Neural cell (in vitro differentiated cells): ENCODE measurements around the gene CCNE1.

Experiments
- EP300 ChIP-seq: fragments of 450-650 bp; conservative IDR thresholded peaks from 2 replicates; pipeline ENCODE4 v1.6.1; 2014; ENCODE audit warnings: antibody characterized with exemption, mild to moderate bottlenecking, moderate library complexity; ENCODE audit not compliant: poor library complexity, severe bottlenecking
- EZH2 ChIP-seq: fragments of 200-600, 300-800 bp; shearing (Covaris generic), sonication (generic); IDR thresholded peaks from 2 replicates; pipeline ENCODE4 v1.6.1; 2014; ENCODE audit warnings: antibody characterized with exemption, low read length, borderline replicate concordance, mild to moderate bottlenecking; ENCODE audit not compliant: insufficient read depth, poor library complexity, severe bottlenecking
- POLR2AphosphoS5 ChIP-seq: IDR thresholded peaks from 2 replicates; pipeline ENCODE4 v1.6.1; 2012
- SMC3 ChIP-seq: fragments of 450-650 bp; conservative IDR thresholded peaks from 2 replicates; pipeline ENCODE4 v1.6.1; 2014; ENCODE audit warnings: antibody characterized with exemption, mild to moderate bottlenecking, moderate library complexity; ENCODE audit not compliant: poor library complexity
- TAF1 ChIP-seq: IDR thresholded peaks from 2 replicates; pipeline ENCODE4 v1.6.1; 2012; ENCODE audit warnings: low read depth
- TF ChIP-seq, protein P1 (sequence below): fragments of 450-650 bp; IDR thresholded peaks from 2 replicates; pipeline ENCODE4 v1.5.1; 2014; ENCODE audit warnings: antibody characterized with exemption, mild to moderate bottlenecking, moderate library complexity; ENCODE audit not compliant: poor library complexity, severe bottlenecking
- TF ChIP-seq, protein P2 (sequence below): IDR thresholded peaks from 2 replicates; pipeline ENCODE4 v1.6.1; 2012; ENCODE audit warnings: borderline replicate concordance

DNA sequence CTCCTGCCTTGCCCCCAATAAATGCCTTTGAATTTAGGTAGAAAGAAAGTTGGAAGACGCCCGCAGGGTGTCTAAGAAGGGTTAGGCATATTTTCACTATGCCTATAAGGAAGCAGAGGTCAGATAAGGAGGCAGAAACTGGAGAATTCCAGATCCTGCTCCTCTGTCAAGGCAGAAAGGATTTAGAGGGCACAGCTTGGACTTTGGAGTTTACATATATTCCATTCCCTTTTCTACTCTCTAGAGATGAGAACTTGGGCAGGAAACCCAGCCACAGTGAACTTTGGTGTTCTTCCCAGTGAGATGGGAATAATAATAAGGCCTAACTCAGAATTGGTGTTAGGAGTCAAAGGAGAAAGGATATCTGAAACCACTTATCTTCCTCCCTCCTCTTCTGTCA lies 37.4 kb downstream of the CCNE1 start:
- TF ChIP-seq, protein P1, sequence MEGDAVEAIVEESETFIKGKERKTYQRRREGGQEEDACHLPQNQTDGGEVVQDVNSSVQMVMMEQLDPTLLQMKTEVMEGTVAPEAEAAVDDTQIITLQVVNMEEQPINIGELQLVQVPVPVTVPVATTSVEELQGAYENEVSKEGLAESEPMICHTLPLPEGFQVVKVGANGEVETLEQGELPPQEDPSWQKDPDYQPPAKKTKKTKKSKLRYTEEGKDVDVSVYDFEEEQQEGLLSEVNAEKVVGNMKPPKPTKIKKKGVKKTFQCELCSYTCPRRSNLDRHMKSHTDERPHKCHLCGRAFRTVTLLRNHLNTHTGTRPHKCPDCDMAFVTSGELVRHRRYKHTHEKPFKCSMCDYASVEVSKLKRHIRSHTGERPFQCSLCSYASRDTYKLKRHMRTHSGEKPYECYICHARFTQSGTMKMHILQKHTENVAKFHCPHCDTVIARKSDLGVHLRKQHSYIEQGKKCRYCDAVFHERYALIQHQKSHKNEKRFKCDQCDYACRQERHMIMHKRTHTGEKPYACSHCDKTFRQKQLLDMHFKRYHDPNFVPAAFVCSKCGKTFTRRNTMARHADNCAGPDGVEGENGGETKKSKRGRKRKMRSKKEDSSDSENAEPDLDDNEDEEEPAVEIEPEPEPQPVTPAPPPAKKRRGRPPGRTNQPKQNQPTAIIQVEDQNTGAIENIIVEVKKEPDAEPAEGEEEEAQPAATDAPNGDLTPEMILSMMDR: no peak
- TF ChIP-seq TAF1 (no peak), EZH2 (no peak), POLR2AphosphoS5 (no peak), SMC3 (no peak), EP300 (no peak)
- TF ChIP-seq, protein P2, sequence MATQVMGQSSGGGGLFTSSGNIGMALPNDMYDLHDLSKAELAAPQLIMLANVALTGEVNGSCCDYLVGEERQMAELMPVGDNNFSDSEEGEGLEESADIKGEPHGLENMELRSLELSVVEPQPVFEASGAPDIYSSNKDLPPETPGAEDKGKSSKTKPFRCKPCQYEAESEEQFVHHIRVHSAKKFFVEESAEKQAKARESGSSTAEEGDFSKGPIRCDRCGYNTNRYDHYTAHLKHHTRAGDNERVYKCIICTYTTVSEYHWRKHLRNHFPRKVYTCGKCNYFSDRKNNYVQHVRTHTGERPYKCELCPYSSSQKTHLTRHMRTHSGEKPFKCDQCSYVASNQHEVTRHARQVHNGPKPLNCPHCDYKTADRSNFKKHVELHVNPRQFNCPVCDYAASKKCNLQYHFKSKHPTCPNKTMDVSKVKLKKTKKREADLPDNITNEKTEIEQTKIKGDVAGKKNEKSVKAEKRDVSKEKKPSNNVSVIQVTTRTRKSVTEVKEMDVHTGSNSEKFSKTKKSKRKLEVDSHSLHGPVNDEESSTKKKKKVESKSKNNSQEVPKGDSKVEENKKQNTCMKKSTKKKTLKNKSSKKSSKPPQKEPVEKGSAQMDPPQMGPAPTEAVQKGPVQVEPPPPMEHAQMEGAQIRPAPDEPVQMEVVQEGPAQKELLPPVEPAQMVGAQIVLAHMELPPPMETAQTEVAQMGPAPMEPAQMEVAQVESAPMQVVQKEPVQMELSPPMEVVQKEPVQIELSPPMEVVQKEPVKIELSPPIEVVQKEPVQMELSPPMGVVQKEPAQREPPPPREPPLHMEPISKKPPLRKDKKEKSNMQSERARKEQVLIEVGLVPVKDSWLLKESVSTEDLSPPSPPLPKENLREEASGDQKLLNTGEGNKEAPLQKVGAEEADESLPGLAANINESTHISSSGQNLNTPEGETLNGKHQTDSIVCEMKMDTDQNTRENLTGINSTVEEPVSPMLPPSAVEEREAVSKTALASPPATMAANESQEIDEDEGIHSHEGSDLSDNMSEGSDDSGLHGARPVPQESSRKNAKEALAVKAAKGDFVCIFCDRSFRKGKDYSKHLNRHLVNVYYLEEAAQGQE: no peak
